ENCODE results near the gene SEL1L. TPM values are rescaled to one million over a fixed set of nuclear protein-coding genes. Genes with fewer than 3 reads are reported as not detected.

SEL1L gene
- total and polyA plus RNA-seq, 3 donors from 2014 or later = 30.2 to 40.7 (median 40.0) TPM

GRCh38 chr14:81534510-81535074, 939 bp upstream of the SEL1L start:
- intact Hi-C loops (cut with DNase I; ENCODE audit: low total_unique reads) = no loop called here
- TF ChIP-seq CTCF (IDR thresholded peaks at IDR 0.05) (no peak), POLR2A (IDR thresholded peaks at IDR 0.05) (no peak)

GRCh38 chr14:81533212-81533535, 479 bp downstream of the SEL1L start:
- 1 to 2% methylated on average over 10 of the region's 10 CpGs for WGBS, 2 donors
- TF ChIP-seq POLR2A (IDR thresholded peaks at IDR 0.05) (no peak), CTCF (IDR thresholded peaks at IDR 0.05) (no peak)
- DNase-seq = no peak
- Histone ChIP-seq H3K4me3 (peak overlapping the region; percentile 92 to 97), H3K9me3 (no peaks in the 10 kb centered on the region), H3K4me1 (peaks cover 6% of the 10 kb centered on the region), H3K27me3 (no peaks in the 10 kb centered on the region), H3K36me3 (ENCODE audit: low read depth, missing control alignments) (no peaks in the 10 kb centered on the region), H3K27ac (peak overlapping the region; percentile 68 to 82)
- intact Hi-C loops (cut with DNase I; ENCODE audit: low total_unique reads) = no loop called here

More at GRCh38 chr14:81534510-81535074, 939 bp upstream of the SEL1L start:
- Histone ChIP-seq H3K9me3 (no peaks in the 10 kb centered on the region), H3K27me3 (no peaks in the 10 kb centered on the region), H3K4me3 (peak overlapping the region in 1 of 2 donors; percentile 97), H3K27ac (no peak overlapping the region), H3K36me3 (ENCODE audit: low read depth, missing control alignments) (no peaks in the 10 kb centered on the region), H3K4me1 (peaks cover 6% of the 10 kb centered on the region)
- 76 to 77% methylated on average over 8 of the region's 8 CpGs for WGBS, 2 donors
- DNase-seq = no peak

GRCh38 chr14:81529391-81529790, 4.3 kb downstream of the SEL1L start:
- Histone ChIP-seq H3K4me1 (no peaks in the 10 kb centered on the region), H3K36me3 (ENCODE audit: low read depth, missing control alignments) (no peaks in the 10 kb centered on the region), H3K27me3 (no peaks in the 10 kb centered on the region), H3K9me3 (no peaks in the 10 kb centered on the region), H3K4me3 (no peak overlapping the region), H3K27ac (no peak overlapping the region)
- intact Hi-C loops (cut with DNase I; ENCODE audit: low total_unique reads) = no loop called here
- DNase-seq = no peak
- TF ChIP-seq POLR2A (IDR thresholded peaks at IDR 0.05) = no peak
- 66 to 69% methylated on average over 2 of the region's 2 CpGs for WGBS, 2 donors

GRCh38 chr14:81525129-81525528, 8.5 kb downstream of the SEL1L start:
- Histone ChIP-seq H3K36me3 (ENCODE audit: low read depth, missing control alignments) (no peaks in the 10 kb centered on the region), H3K9me3 (no peaks in the 10 kb centered on the region), H3K4me3 (no peak overlapping the region), H3K27ac (no peak overlapping the region), H3K27me3 (no peaks in the 10 kb centered on the region), H3K4me1 (no peaks in the 10 kb centered on the region)
- WGBS, 2 donors = 53 to 79% methylated on average over 1 of the region's 1 CpG
- TF ChIP-seq CTCF (IDR thresholded peaks at IDR 0.05) = no peak
- no peak for TF ChIP-seq POLR2A (IDR thresholded peaks at IDR 0.05)
- intact Hi-C loops (cut with DNase I; ENCODE audit: low total_unique reads) = no loop called here
- no peak for DNase-seq

GRCh38 chr14:81523616-81524015, 10.0 kb downstream of the SEL1L start:
- no peak for DNase-seq
- Histone ChIP-seq H3K4me1 (peaks cover 14% of the 10 kb centered on the region), H3K4me3 (no peak overlapping the region), H3K36me3 (ENCODE audit: low read depth, missing control alignments) (no peaks in the 10 kb centered on the region), H3K9me3 (no peaks in the 10 kb centered on the region), H3K27ac (no peak overlapping the region), H3K27me3 (no peaks in the 10 kb centered on the region)
- TF ChIP-seq CTCF (IDR thresholded peaks at IDR 0.05) = no peak
- TF ChIP-seq POLR2A (IDR thresholded peaks at IDR 0.05) = no peak
- WGBS, 2 donors = 58 to 70% methylated on average over 2 of the region's 2 CpGs
- intact Hi-C loops (cut with DNase I; ENCODE audit: low total_unique reads) = no loop called here
